ENCODE measurements around the gene POLR3A. TPM values are rescaled to one million over a fixed set of nuclear protein-coding genes. Genes with fewer than 3 reads are reported as not detected.

Gene POLR3A
- total and polyA plus RNA-seq, 2 donors (not counting 1 experiment from before 2014, with no cell fraction given) = 5.4 to 18.4 TPM

DNA sequence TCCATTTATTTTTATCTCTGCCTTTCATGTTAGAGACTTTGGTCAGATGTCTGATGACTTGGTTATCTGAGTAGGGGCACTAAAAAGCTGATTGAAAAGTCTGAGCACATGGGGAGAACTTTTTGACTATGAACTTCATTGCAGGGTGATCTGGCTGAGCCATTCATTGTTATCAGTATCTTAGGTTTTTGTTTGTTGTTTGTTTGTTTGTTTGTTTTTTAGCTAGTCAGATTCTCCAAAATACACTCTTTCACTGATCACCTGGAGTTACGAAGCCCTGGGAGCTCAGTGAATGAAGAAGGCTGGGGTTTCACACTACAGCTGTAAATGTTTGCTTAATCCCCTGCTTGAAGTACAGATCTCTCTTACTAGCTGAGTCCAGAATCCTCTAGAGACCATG lies 74.2 kb downstream of the POLR3A start:
- ATAC-seq (ENCODE audit: low read depth) (no peak), DNase-seq (no peak)
- Histone ChIP-seq H3K4me3 (ENCODE audit: control extremely low read depth in 1 of 5, extremely low read depth in 1 of 5, insufficient read depth in 1 of 5, low read depth in 2 of 5, low read length in 4 of 5) (no peak overlapping the region), H3K27me3 (replicated peaks in 1 of 4; ENCODE audit: control extremely low read depth in 1 of 4, control insufficient read depth in 3 of 4, insufficient read depth in 4 of 4, low read length in 3 of 4) (no peaks in the 10 kb centered on the region), H3K79me2 (ENCODE audit: control insufficient read depth, insufficient read depth, low read length) (no peaks in the 10 kb centered on the region), H4K20me1 (ENCODE audit: control insufficient read depth, insufficient read depth, low read length, poor library complexity, severe bottlenecking) (no peaks in the 10 kb centered on the region), H3K27ac (ENCODE audit: low read length in 2 of 2) (no peak overlapping the region), H3K4me1 (ENCODE audit: control insufficient read depth in 2 of 2, insufficient read depth in 2 of 2, low read length in 2 of 2) (no peaks in the 10 kb centered on the region), H3K9me3 (ENCODE audit: control extremely low read depth in 1 of 3, control insufficient read depth in 2 of 3, insufficient read depth in 1 of 3, low read length in 2 of 3) (peaks cover 3 to 35% (median 4%) of the 10 kb centered on the region in 3 donors), H3K4me2 (replicated peaks; ENCODE audit: low read depth, low read length, poor library complexity, severe bottlenecking) (no peak overlapping the region), H3K9ac (ENCODE audit: low read length) (no peak overlapping the region), H3K36me3 (replicated peaks in 1 of 2; ENCODE audit: control extremely low read depth in 1 of 2, control insufficient read depth in 1 of 2, extremely low read depth in 1 of 2, insufficient read depth in 2 of 2, low read length in 1 of 2) (no peaks in the 10 kb centered on the region), H2AFZ (ENCODE audit: insufficient read depth, low read depth, low read length, poor library complexity, severe bottlenecking) (no peak overlapping the region)
- peaks cover 11% of the 10 kb centered on the region for H3K27me3 Mint-ChIP-seq
- no peak overlapping the region for H3K4me3 Mint-ChIP-seq
- POLR2A ChIA-PET = no interaction called here
- no peaks in the 10 kb centered on the region for H3K4me1 Mint-ChIP-seq
- TF ChIP-seq, protein P1, sequence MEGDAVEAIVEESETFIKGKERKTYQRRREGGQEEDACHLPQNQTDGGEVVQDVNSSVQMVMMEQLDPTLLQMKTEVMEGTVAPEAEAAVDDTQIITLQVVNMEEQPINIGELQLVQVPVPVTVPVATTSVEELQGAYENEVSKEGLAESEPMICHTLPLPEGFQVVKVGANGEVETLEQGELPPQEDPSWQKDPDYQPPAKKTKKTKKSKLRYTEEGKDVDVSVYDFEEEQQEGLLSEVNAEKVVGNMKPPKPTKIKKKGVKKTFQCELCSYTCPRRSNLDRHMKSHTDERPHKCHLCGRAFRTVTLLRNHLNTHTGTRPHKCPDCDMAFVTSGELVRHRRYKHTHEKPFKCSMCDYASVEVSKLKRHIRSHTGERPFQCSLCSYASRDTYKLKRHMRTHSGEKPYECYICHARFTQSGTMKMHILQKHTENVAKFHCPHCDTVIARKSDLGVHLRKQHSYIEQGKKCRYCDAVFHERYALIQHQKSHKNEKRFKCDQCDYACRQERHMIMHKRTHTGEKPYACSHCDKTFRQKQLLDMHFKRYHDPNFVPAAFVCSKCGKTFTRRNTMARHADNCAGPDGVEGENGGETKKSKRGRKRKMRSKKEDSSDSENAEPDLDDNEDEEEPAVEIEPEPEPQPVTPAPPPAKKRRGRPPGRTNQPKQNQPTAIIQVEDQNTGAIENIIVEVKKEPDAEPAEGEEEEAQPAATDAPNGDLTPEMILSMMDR (IDR thresholded peaks at IDR 0.05) = no peak
- H3K27ac Mint-ChIP-seq = no peak overlapping the region
- intact Hi-C loops (cut with micrococcal nuclease) = no loop called here
- CTCF ChIA-PET = no interaction called here
- H3K9me3 Mint-ChIP-seq (ENCODE audit: insufficient read depth) = peaks cover 6% of the 10 kb centered on the region
- 100% methylated on average over 1 of the region's 1 CpG for WGBS (ENCODE audit: insufficient coverage)

DNA sequence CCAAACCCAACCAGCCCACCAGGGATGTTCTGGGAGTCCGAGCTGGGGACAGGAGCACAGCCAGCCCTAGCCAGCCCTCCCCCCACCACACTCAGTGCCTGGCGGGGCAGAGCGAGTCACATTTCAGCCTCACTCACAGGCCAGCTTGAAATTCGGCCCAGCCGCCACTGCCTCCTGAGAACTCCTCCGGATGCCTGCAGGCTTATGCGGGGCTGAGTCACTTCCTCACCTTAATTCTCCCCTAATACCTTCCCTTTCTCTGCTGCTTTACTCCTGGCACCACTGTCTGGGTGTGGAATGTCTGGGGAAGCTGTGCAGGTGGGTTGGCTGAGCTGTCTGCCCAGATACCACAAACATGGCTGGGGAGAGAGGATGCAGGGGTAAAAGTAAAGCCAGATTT lies 80.1 kb downstream of the POLR3A start:
- peaks cover 6% of the 10 kb centered on the region for H3K9me3 Mint-ChIP-seq (ENCODE audit: insufficient read depth)
- WGBS (ENCODE audit: insufficient coverage) = 24% methylated on average over 3 of the region's 7 CpGs
- H3K4me2 ChIP-seq (replicated peaks; ENCODE audit: low read depth, low read length, poor library complexity, severe bottlenecking) = no peak overlapping the region

More for the DNA sequence above, 80.1 kb downstream of the POLR3A start:
- Histone ChIP-seq H3K36me3 (replicated peaks in 1 of 2; ENCODE audit: control extremely low read depth in 1 of 2, control insufficient read depth in 1 of 2, extremely low read depth in 1 of 2, insufficient read depth in 2 of 2, low read length in 1 of 2) (no peaks in the 10 kb centered on the region), H3K9me3 (ENCODE audit: control extremely low read depth in 1 of 3, control insufficient read depth in 2 of 3, insufficient read depth in 1 of 3, low read length in 2 of 3) (peaks cover 3 to 40% (median 4%) of the 10 kb centered on the region in 3 donors), H3K79me2 (ENCODE audit: control insufficient read depth, insufficient read depth, low read length) (no peaks in the 10 kb centered on the region), H3K9ac (ENCODE audit: low read length) (no peak overlapping the region), H2AFZ (ENCODE audit: insufficient read depth, low read depth, low read length, poor library complexity, severe bottlenecking) (no peak overlapping the region), H3K27me3 (replicated peaks in 1 of 4; ENCODE audit: control extremely low read depth in 1 of 4, control insufficient read depth in 3 of 4, insufficient read depth in 4 of 4, low read length in 3 of 4) (no peaks in the 10 kb centered on the region), H3K4me3 (ENCODE audit: control extremely low read depth in 1 of 5, extremely low read depth in 1 of 5, insufficient read depth in 1 of 5, low read depth in 2 of 5, low read length in 4 of 5) (no peak overlapping the region), H3K4me1 (ENCODE audit: control insufficient read depth in 2 of 2, insufficient read depth in 2 of 2, low read length in 2 of 2) (no peaks in the 10 kb centered on the region), H3K27ac (ENCODE audit: low read length in 2 of 2) (no peak overlapping the region), H4K20me1 (ENCODE audit: control insufficient read depth, insufficient read depth, low read length, poor library complexity, severe bottlenecking) (no peaks in the 10 kb centered on the region)
- Mint-ChIP-seq H3K27ac (no peak overlapping the region), H3K4me1 (no peaks in the 10 kb centered on the region), H3K4me3 (no peak overlapping the region), H3K27me3 (peaks cover 27% of the 10 kb centered on the region)
- DNase-seq (no peak), ATAC-seq (ENCODE audit: low read depth) (no peak)
- ChIA-PET CTCF (no interaction called here), POLR2A (no interaction called here)
- intact Hi-C loops (cut with micrococcal nuclease) = no loop called here
- no peak for TF ChIP-seq EZH2 (IDR thresholded peaks at IDR 0.05; ENCODE audit: borderline replicate concordance, insufficient read depth, low read depth, low read length, poor library complexity, severe bottlenecking)
- TF ChIP-seq, protein P1 (IDR thresholded peaks at IDR 0.05) = no peak

Measured in B cell (primary cell).